ENCODE measurements around the gene PECR.
A peak's percentile ranks its signal among the peaks of the same experiment; 100 is the strongest.

PECR gene

GRCh38 chr2:216044883-216045486, 36.6 kb downstream of the PECR start:
- no peak overlapping the region for H3K4me3 ChIP-seq (ENCODE audit: low read depth, low read length)

GRCh38 chr2:216043949-216044348, 37.7 kb downstream of the PECR start:
- DNase-seq (ENCODE audit: low read depth) = no peak
- H3K4me3 ChIP-seq (ENCODE audit: low read depth, low read length) = no peak overlapping the region

More at GRCh38 chr2:216044883-216045486, 36.6 kb downstream of the PECR start:
- DNase-seq (ENCODE audit: low read depth) = no peak

GRCh38 chr2:216041438-216041837, 40.2 kb downstream of the PECR start:
- no peak for DNase-seq (ENCODE audit: low read depth)
- no peak overlapping the region for H3K4me3 ChIP-seq (ENCODE audit: low read depth, low read length)

- no peak for DNase-seq (ENCODE audit: low read depth)
- H3K4me3 ChIP-seq (ENCODE audit: low read depth, low read length) = no peak overlapping the region
Measured at GRCh38 chr2:216039918-216040317, 41.7 kb downstream of the PECR start.

- no peak overlapping the region for H3K4me3 ChIP-seq (ENCODE audit: low read depth, low read length)
- no peak for DNase-seq (ENCODE audit: low read depth)
Measured at GRCh38 chr2:216034065-216034464, 47.5 kb downstream of the PECR start.

- DNase-seq (ENCODE audit: low read depth) = no peak
- H3K4me3 ChIP-seq (ENCODE audit: low read depth, low read length) = no peak overlapping the region
Measured at GRCh38 chr2:216033403-216033802, 48.2 kb downstream of the PECR start.

GRCh38 chr2:216031960-216032689, 49.5 kb downstream of the PECR start:
- H3K4me3 ChIP-seq (ENCODE audit: low read depth, low read length) = no peak overlapping the region
- DNase-seq (ENCODE audit: low read depth) = peak; percentile 51

GRCh38 chr2:216030216-216030615, 51.4 kb downstream of the PECR start:
- DNase-seq (ENCODE audit: low read depth) = no peak

GRCh38 chr2:216029416-216030129, 52.0 kb downstream of the PECR start:
- H3K4me3 ChIP-seq (ENCODE audit: low read depth, low read length) = no peak overlapping the region
- no peak for DNase-seq (ENCODE audit: low read depth)

More at GRCh38 chr2:216030216-216030615, 51.4 kb downstream of the PECR start:
- no peak overlapping the region for H3K4me3 ChIP-seq (ENCODE audit: low read depth, low read length)

- DNase-seq (ENCODE audit: low read depth) = no peak
- H3K4me3 ChIP-seq (ENCODE audit: low read depth, low read length) = no peak overlapping the region
Measured at GRCh38 chr2:216024779-216025336, 56.8 kb downstream of the PECR start.

GRCh38 chr2:216023055-216023648, 58.5 kb downstream of the PECR start:
- H3K4me3 ChIP-seq (ENCODE audit: low read depth, low read length) = no peak overlapping the region
- DNase-seq (ENCODE audit: low read depth) = no peak

GRCh38 chr2:216021768-216022565, 59.6 kb downstream of the PECR start:
- no peak for DNase-seq (ENCODE audit: low read depth)
- H3K4me3 ChIP-seq (ENCODE audit: low read depth, low read length) = no peak overlapping the region

GRCh38 chr2:216018709-216019108, 62.9 kb downstream of the PECR start:
- no peak for DNase-seq (ENCODE audit: low read depth)

GRCh38 chr2:216017365-216017764, 64.2 kb downstream of the PECR start:
- H3K4me3 ChIP-seq (ENCODE audit: low read depth, low read length) = no peak overlapping the region
- DNase-seq (ENCODE audit: low read depth) = no peak

More at GRCh38 chr2:216018709-216019108, 62.9 kb downstream of the PECR start:
- H3K4me3 ChIP-seq (ENCODE audit: low read depth, low read length) = no peak overlapping the region

- no peak for DNase-seq (ENCODE audit: low read depth)
Measured at GRCh38 chr2:216016581-216016980, 65.0 kb downstream of the PECR start.

GRCh38 chr2:216015722-216016464, 65.7 kb downstream of the PECR start:
- DNase-seq (ENCODE audit: low read depth) = no peak
- no peak overlapping the region for H3K4me3 ChIP-seq (ENCODE audit: low read depth, low read length)

More at GRCh38 chr2:216016581-216016980, 65.0 kb downstream of the PECR start:
- H3K4me3 ChIP-seq (ENCODE audit: low read depth, low read length) = no peak overlapping the region

GRCh38 chr2:216014986-216015385, 66.6 kb downstream of the PECR start:
- no peak for DNase-seq (ENCODE audit: low read depth)
- no peak overlapping the region for H3K4me3 ChIP-seq (ENCODE audit: low read depth, low read length)

GRCh38 chr2:216014006-216014405, 67.6 kb downstream of the PECR start:
- H3K4me3 ChIP-seq (ENCODE audit: low read depth, low read length) = peak overlapping the region; percentile 69
- no peak for DNase-seq (ENCODE audit: low read depth)

Data from skeletal muscle cell (primary cell).